ENCODE results near the gene PTPRCAP.

Gene PTPRCAP

DNA sequence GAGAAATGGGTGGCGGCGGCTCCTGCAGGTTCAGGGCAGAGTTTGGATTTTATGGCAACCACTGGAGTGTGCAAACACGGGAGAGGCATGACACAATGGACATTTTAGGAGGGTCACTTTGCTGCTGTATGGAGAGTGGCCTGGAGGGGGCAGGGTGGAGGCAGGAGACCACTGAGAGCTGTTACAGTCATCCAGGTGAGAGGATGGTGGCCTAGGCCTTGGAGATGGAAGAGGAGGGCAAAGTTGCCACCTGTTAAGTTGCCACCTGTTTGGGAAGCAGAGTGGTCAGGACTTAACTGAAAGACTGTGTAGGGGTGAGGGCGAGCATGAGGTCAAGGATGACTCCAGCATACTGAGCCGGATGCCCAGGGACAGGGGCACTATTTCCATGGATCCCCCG is 48.0 kb downstream of the PTPRCAP start:
- no peak overlapping the region for H3K4me3 ChIP-seq (ENCODE audit: low read depth, low read length)
- TF ChIP-seq, protein P1, sequence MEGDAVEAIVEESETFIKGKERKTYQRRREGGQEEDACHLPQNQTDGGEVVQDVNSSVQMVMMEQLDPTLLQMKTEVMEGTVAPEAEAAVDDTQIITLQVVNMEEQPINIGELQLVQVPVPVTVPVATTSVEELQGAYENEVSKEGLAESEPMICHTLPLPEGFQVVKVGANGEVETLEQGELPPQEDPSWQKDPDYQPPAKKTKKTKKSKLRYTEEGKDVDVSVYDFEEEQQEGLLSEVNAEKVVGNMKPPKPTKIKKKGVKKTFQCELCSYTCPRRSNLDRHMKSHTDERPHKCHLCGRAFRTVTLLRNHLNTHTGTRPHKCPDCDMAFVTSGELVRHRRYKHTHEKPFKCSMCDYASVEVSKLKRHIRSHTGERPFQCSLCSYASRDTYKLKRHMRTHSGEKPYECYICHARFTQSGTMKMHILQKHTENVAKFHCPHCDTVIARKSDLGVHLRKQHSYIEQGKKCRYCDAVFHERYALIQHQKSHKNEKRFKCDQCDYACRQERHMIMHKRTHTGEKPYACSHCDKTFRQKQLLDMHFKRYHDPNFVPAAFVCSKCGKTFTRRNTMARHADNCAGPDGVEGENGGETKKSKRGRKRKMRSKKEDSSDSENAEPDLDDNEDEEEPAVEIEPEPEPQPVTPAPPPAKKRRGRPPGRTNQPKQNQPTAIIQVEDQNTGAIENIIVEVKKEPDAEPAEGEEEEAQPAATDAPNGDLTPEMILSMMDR (IDR thresholded peaks at IDR 0.05; ENCODE audit: borderline replicate concordance, insufficient read depth, low read depth, low read length): peak; percentile 72

DNA sequence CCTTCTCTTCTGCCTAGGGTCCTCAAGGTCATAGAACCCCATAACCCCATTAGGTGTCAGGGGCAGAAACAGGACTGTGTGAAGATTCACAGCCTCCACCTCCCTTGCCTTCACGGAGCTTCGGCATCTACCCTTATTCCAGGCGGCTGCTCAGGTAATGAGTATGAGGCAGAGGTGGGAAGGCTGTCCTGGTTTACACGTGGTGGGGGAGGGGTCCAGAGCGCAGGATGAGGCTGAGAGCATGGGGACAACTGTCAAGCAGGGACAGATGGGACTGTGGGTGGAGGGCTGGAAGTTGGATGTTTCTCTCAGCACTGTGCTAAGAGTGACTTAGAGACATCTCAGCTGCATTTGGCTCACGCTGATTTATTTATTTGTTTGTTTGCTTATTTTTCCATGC is 50.0 kb downstream of the PTPRCAP start:
- TF ChIP-seq, protein P1 (IDR thresholded peaks at IDR 0.05; ENCODE audit: borderline replicate concordance, insufficient read depth, low read depth, low read length): no peak
- H3K4me3 ChIP-seq (ENCODE audit: low read depth, low read length): no peak overlapping the region

DNA sequence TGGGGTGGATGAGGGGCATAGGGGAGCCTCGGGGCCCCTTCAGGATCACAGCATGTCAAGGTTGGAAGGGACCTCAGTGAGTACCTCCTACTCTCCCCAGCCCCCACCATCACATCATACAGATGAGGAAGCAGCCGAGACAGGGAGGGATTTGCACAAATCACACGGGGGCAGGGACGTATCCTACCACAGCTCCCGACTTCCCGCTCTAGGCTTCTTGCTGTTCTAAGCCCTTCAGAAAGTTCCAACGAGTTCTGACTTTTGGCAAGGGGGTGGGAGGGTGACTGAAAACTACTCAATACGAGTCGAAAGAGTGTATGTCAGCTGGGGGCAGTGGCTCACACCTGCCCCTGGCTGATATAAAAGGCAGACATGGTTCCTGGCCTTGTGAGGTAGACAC is 50.4 kb downstream of the PTPRCAP start:
- TF ChIP-seq, protein P1 (IDR thresholded peaks at IDR 0.05; ENCODE audit: borderline replicate concordance, insufficient read depth, low read depth, low read length): no peak
- no peak overlapping the region for H3K4me3 ChIP-seq (ENCODE audit: low read depth, low read length)
